IMR-90 (cell line): Measurements from ENCODE around the gene NOM1. TPM values are rescaled to one million over a fixed set of nuclear protein-coding genes. Genes with fewer than 3 reads are reported as not detected.

Experiments
- ATAC-seq: fragments of 200-7000 bp; cut with Tn5 transposase; 2 replicates; pipeline ENCODE4 v1.9.1; 2020; ENCODE audit warnings: low read depth, mild to moderate bottlenecking, moderate library complexity
- BruUV-seq: library from RNA; stranded (reverse); fragments of 400-500 nt; replicated peaks from 2 replicates; lab custom pipeline; 2021; lab: Mats Ljungman, UMichigan
- CTCF ChIA-PET: fragments of 300-600 bp; formaldehyde crosslinking; extraction: SDS; loops from one replicate; lab custom pipeline; 2021; ENCODE audit warnings: antibody characterized with exemption; lab: Yijun Ruan, JAX
- POLR2A ChIA-PET: fragments of 300-600 bp; sonication (Branson Sonifier 250); formaldehyde crosslinking; loops from one replicate; lab custom pipeline; 2022; ENCODE audit warnings: antibody characterized with exemption; ENCODE audit not compliant: unreplicated experiment; lab: Charles Lee
- DNase-seq: peaks from one replicate; pipeline ENCODE4 v3.0.0; 2013
- H2AFZ ChIP-seq: replicated peaks from 2 replicates; pipeline ENCODE3; 2013; ENCODE audit warnings: low read length, mild to moderate bottlenecking; ENCODE audit not compliant: poor library complexity
- H2AK5ac ChIP-seq: 2 replicates; pipeline ENCODE4 v1.6.1; 2013; ENCODE audit warnings: low read depth, low read length, inconsistent platforms
- H2AK9ac ChIP-seq: replicated peaks from 2 replicates; pipeline ENCODE3; 2013; ENCODE audit warnings: mild to moderate bottlenecking, low read depth, low read length, moderate library complexity; ENCODE audit not compliant: poor library complexity
- H2BK120ac ChIP-seq: 2 replicates; pipeline ENCODE4 v1.6.1; 2013; ENCODE audit warnings: low read depth, low read length, inconsistent platforms
- H2BK15ac ChIP-seq: 3 replicates; pipeline ENCODE4 v1.6.1; 2013; ENCODE audit warnings: low read depth, low read length, inconsistent platforms
- H2BK20ac ChIP-seq: 2 replicates; pipeline ENCODE4 v1.6.1; 2013; ENCODE audit warnings: low read depth, mild to moderate bottlenecking, inconsistent platforms, low read length, moderate library complexity
- H2BK5ac ChIP-seq: 2 replicates; pipeline ENCODE4 v1.6.1; 2013; ENCODE audit warnings: mild to moderate bottlenecking, low read depth, low read length, inconsistent platforms; ENCODE audit not compliant: poor library complexity, severe bottlenecking
- H3K14ac ChIP-seq: replicated peaks from 2 replicates; pipeline ENCODE4 v1.6.1; 2013; ENCODE audit warnings: low read depth, low read length, inconsistent platforms
- H3K18ac ChIP-seq: 2 replicates; pipeline ENCODE4 v1.6.1; 2013; ENCODE audit warnings: low read depth, low read length, control low read depth
- H3K23ac ChIP-seq: 2 replicates; pipeline ENCODE4 v1.6.1; 2013; ENCODE audit warnings: low read depth, low read length, inconsistent platforms
- H3K27ac ChIP-seq: 2 replicates; pipeline ENCODE4 v1.5.1; 2013; ENCODE audit warnings: mild to moderate bottlenecking, control low read depth, low read length; ENCODE audit not compliant: insufficient read depth
- H3K27me3 ChIP-seq: 2 replicates; pipeline ENCODE4 v1.6.1; 2013; ENCODE audit warnings: low read length; ENCODE audit not compliant: control insufficient read depth, insufficient read depth
- H3K36me3 ChIP-seq: 2 replicates; pipeline ENCODE4 v1.6.1; 2013; ENCODE audit warnings: low read length, mixed read lengths; ENCODE audit not compliant: control insufficient read depth, insufficient read depth
- H3K4ac ChIP-seq: 2 replicates; pipeline ENCODE4 v1.6.1; 2013; ENCODE audit warnings: low read depth, low read length, inconsistent platforms
- H3K4me1 ChIP-seq: 2 replicates; pipeline ENCODE4 v1.6.1; 2013; ENCODE audit warnings: low read length, mixed read lengths; ENCODE audit not compliant: control insufficient read depth, insufficient read depth
- H3K4me2 ChIP-seq: 2 replicates; pipeline ENCODE4 v1.6.1; 2013; ENCODE audit warnings: low read depth, mild to moderate bottlenecking, control low read depth, low read length, moderate library complexity
- H3K4me3 ChIP-seq: 2 replicates; pipeline ENCODE4 v1.5.1; 2013; ENCODE audit warnings: low read depth, mild to moderate bottlenecking, control low read depth, low read length, moderate library complexity; ENCODE audit not compliant: insufficient read depth
- H3K56ac ChIP-seq: 2 replicates; pipeline ENCODE4 v1.6.1; 2013; ENCODE audit warnings: low read length, inconsistent platforms; ENCODE audit not compliant: insufficient read depth; ENCODE audit errors: extremely low read depth
- H3K79me1 ChIP-seq, 2 experiments: 2 replicates each; pipeline ENCODE4 v1.6.1; 2013; ENCODE audit warnings: low read length in 2 of 2, inconsistent platforms in 1 of 2, low read depth in 1 of 2
- H3K9ac ChIP-seq: 2 replicates; pipeline ENCODE4 v1.6.1; 2013; ENCODE audit warnings: low read depth, low read length, control low read depth
- H3K9me1 ChIP-seq: 2 replicates; pipeline ENCODE4 v1.6.1; 2013; ENCODE audit warnings: low read length, inconsistent platforms; ENCODE audit not compliant: insufficient read depth
- H3K9me3 ChIP-seq: 2 replicates; pipeline ENCODE4 v1.6.1; 2013; ENCODE audit warnings: low read length; ENCODE audit not compliant: control insufficient read depth, insufficient read depth
- H4K20me1 ChIP-seq: 2 replicates; pipeline ENCODE4 v1.6.1; 2013; ENCODE audit warnings: low read length, inconsistent platforms; ENCODE audit not compliant: insufficient read depth
- H4K5ac ChIP-seq: 2 replicates; pipeline ENCODE4 v1.6.1; 2013; ENCODE audit warnings: mild to moderate bottlenecking, low read depth, low read length, control low read depth
- H4K8ac ChIP-seq, 2 experiments: 2 replicates each; pipeline ENCODE4 v1.6.1; 2013; ENCODE audit warnings: low read depth in 2 of 2, low read length in 2 of 2, control low read depth in 1 of 2, inconsistent platforms in 1 of 2
- H4K91ac ChIP-seq: 2 replicates; pipeline ENCODE4 v1.6.1; 2013; ENCODE audit warnings: low read depth, low read length, inconsistent platforms; ENCODE audit not compliant: insufficient read depth
- BHLHE40 ChIP-seq: fragments of 150-350 bp; IDR thresholded peaks from 2 replicates; pipeline ENCODE4 v1.6.1; 2016; ENCODE audit warnings: mild to moderate bottlenecking, low read depth, low read length
- ELK1 ChIP-seq: fragments of 150-350 bp; IDR thresholded peaks from 2 replicates; pipeline ENCODE4 v1.6.1; 2016; ENCODE audit warnings: low read depth, mild to moderate bottlenecking, low read length, moderate library complexity, borderline replicate concordance
- MAFK ChIP-seq: IDR thresholded peaks from 2 replicates; pipeline ENCODE4 v1.6.1; 2012; ENCODE audit warnings: low read depth, low read length, improper control_type of control experiment
- RAD21 ChIP-seq: IDR thresholded peaks from 2 replicates; pipeline ENCODE4 v1.6.1; 2012; ENCODE audit warnings: low read length, improper control_type of control experiment
- RFX5 ChIP-seq: IDR thresholded peaks from 2 replicates; pipeline ENCODE4 v1.8.0; 2012; ENCODE audit warnings: low read depth, mild to moderate bottlenecking, low read length, moderate library complexity
- SMC3 ChIP-seq: fragments of 150-350 bp; IDR thresholded peaks from 2 replicates; pipeline ENCODE4 v1.6.1; 2016; ENCODE audit warnings: low read depth, mild to moderate bottlenecking, antibody characterized with exemption, low read length, moderate library complexity
- WGBS, 2 experiments: methylation state at CpG; one replicate each; pipeline versions ENCODE4 v1.1.5 to v1.1.7; 2013; ENCODE audit warnings: missing lambda C conversion rate in 2 of 2; ENCODE audit not compliant: insufficient read length in 1 of 2; ENCODE audit errors: extremely low coverage in 2 of 2; 5-methylcytosine and 5-hydroxymethylcytosine counted together
- dilution Hi-C: fragments of 300-500 bp; cut with HindIII; formaldehyde crosslinking; loops from one replicate; pipeline ENCODE4 v1.14.3; 2018; ENCODE audit warnings: low sequenced_read_pairs; ENCODE audit not compliant: unreplicated experiment
- in situ Hi-C: fragments of 300-500 bp; cut with MboI; formaldehyde crosslinking; loops from 3 replicates; pipeline ENCODE4 v1.14.3; 2019; ENCODE audit warnings: low sequenced_read_pairs, inconsistent platforms, mixed read lengths
- intact Hi-C: fragments of 100-400 bp; cut with micrococcal nuclease; formaldehyde crosslinking; loops from 2 replicates; pipeline ENCODE4 v1.10.0; 2022
- polyA plus RNA-seq, 3 experiments: library from polyadenylated mRNA; depleted of rRNA; stranded (reverse); fragments of >200 nt; gene quantifications; 2 replicates each; pipeline ENCODE4 v1.2.3, GENCODE V29; 2012; ENCODE audit warnings: low replicate concordance in 1 of 3
- total RNA-seq: library from RNA; depleted of rRNA; stranded (reverse); fragments of >200 nt; gene quantifications from 2 replicates; pipeline ENCODE4 v1.2.3, GENCODE V29; 2012
- TF ChIP-seq, protein P1 (sequence below): conservative IDR thresholded peaks from 2 replicates; pipeline ENCODE4 v1.5.1; 2012; ENCODE audit warnings: mild to moderate bottlenecking, low read depth, low read length, improper control_type of control experiment

Gene NOM1
- total and polyA plus RNA-seq, 2 of the 4 experiments (the other 2 are of a cell fraction) = 15.3 to 15.4 TPM

- in situ Hi-C loops (no loop called here), intact Hi-C loops (no loop called here), dilution Hi-C loops (no loop called here)
- H3K79me1 ChIP-seq = no peaks in the 10 kb centered on the region
- no peak overlapping the region for H3K4ac ChIP-seq
- H2BK5ac ChIP-seq = no peak overlapping the region
- H3K4me3 ChIP-seq = no peak overlapping the region
- H2AK9ac ChIP-seq = no peak overlapping the region
- ATAC-seq = no peak
- H2BK20ac ChIP-seq = no peak overlapping the region
- H3K23ac ChIP-seq = no peak overlapping the region
- H3K56ac ChIP-seq = no peak overlapping the region
- TF ChIP-seq MAFK = no peak
- TF ChIP-seq, protein P1, sequence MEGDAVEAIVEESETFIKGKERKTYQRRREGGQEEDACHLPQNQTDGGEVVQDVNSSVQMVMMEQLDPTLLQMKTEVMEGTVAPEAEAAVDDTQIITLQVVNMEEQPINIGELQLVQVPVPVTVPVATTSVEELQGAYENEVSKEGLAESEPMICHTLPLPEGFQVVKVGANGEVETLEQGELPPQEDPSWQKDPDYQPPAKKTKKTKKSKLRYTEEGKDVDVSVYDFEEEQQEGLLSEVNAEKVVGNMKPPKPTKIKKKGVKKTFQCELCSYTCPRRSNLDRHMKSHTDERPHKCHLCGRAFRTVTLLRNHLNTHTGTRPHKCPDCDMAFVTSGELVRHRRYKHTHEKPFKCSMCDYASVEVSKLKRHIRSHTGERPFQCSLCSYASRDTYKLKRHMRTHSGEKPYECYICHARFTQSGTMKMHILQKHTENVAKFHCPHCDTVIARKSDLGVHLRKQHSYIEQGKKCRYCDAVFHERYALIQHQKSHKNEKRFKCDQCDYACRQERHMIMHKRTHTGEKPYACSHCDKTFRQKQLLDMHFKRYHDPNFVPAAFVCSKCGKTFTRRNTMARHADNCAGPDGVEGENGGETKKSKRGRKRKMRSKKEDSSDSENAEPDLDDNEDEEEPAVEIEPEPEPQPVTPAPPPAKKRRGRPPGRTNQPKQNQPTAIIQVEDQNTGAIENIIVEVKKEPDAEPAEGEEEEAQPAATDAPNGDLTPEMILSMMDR = no peak
- TF ChIP-seq RFX5 = no peak
- no peak for TF ChIP-seq BHLHE40
- TF ChIP-seq RAD21 = no peak
- TF ChIP-seq ELK1 = no peak
- TF ChIP-seq SMC3 = no peak
- H3K4me2 ChIP-seq = no peak overlapping the region
- no peak overlapping the region for H2AK5ac ChIP-seq
- no peak overlapping the region for H3K18ac ChIP-seq
- H2AFZ ChIP-seq = no peak overlapping the region
- H3K9me3 ChIP-seq = peaks cover 2% of the 10 kb centered on the region; the same call in 1 of the 2 replicates
- no peak overlapping the region for H2BK15ac ChIP-seq
- ChIA-PET POLR2A (no interaction called here), CTCF (interaction anchor here (1.5 kb wide), 1 partner anchor 9 kb away, joined by 5 read pairs; the partner anchor contains the start of gene NOM1)
- no peak overlapping the region for H3K14ac ChIP-seq
- H4K8ac ChIP-seq = no peak overlapping the region
- H4K5ac ChIP-seq = no peak overlapping the region
- no peaks in the 10 kb centered on the region for H3K4me1 ChIP-seq
- H3K9me1 ChIP-seq = no peaks in the 10 kb centered on the region
- H3K36me3 ChIP-seq = no peaks in the 10 kb centered on the region
- no peak for DNase-seq
- no peaks in the 10 kb centered on the region for H4K20me1 ChIP-seq
- no peak overlapping the region for H3K9ac ChIP-seq
- no TSS peak for BruUV-seq
- no peak overlapping the region for H2BK120ac ChIP-seq
- H3K27ac ChIP-seq = no peak overlapping the region
- H3K27me3 ChIP-seq = peaks cover 27% of the 10 kb centered on the region
- no peak overlapping the region for H4K91ac ChIP-seq
- 94% methylated on average over 32 of the region's 57 CpGs; no CpG with 5 or more reads in 1 of the 2 experiments for WGBS, 2 experiments
These were observed 8.9 kb upstream of the NOM1 start for GRCh38 chr7:156940421-156941122.
